CD14-positive monocyte (primary cell): ENCODE measurements around the gene GOT2. TPM values are rescaled to one million over a fixed set of nuclear protein-coding genes. Genes with fewer than 3 reads are reported as not detected.

Source experiments
- DNase-seq, 3 donors: peaks; one replicate each; pipeline ENCODE4 v3.0.0-alpha.2; 2011 to 2022
- H2AFZ ChIP-seq: 2 replicates; pipeline ENCODE4 v1.6.0; 2012; ENCODE audit warnings: mild to moderate bottlenecking, low read depth, low read length, inconsistent platforms; ENCODE audit not compliant: insufficient read depth, poor library complexity, severe bottlenecking
- H3K27ac ChIP-seq, 2 donors: 1 replicate in 1 of 2; 2 replicates in 1 of 2; pipeline ENCODE4 v1.5.1; 2012 to 2013; ENCODE audit warnings: low read length in 2 of 2, control low read depth in 1 of 2, inconsistent platforms in 1 of 2, low read depth in 1 of 2, mild to moderate bottlenecking in 1 of 2
- H3K27me3 ChIP-seq, 2 donors: one replicate each; pipeline versions ENCODE4 v1.6.0 to v1.6.1; 2011 to 2013; ENCODE audit warnings: low read length in 2 of 2; ENCODE audit not compliant: control insufficient read depth in 2 of 2, insufficient read depth in 2 of 2
- H3K36me3 ChIP-seq, 2 donors: replicated peaks in 1 of 2; 1 replicate in 1 of 2; 2 replicates in 1 of 2; pipeline versions ENCODE4 v1.5.1 to v1.6.1; 2012 to 2013; ENCODE audit warnings: low read length in 2 of 2, control low read depth in 1 of 2, inconsistent platforms in 1 of 2, mild to moderate bottlenecking in 1 of 2; ENCODE audit not compliant: insufficient read depth in 2 of 2, control insufficient read depth in 1 of 2
- H3K4me1 ChIP-seq, 2 donors: 1 replicate in 1 of 2; 2 replicates in 1 of 2; pipeline versions ENCODE4 v1.5.1 to v1.6.1; 2012 to 2013; ENCODE audit warnings: low read length in 2 of 2, control low read depth in 1 of 2, inconsistent platforms in 1 of 2, mild to moderate bottlenecking in 1 of 2, moderate library complexity in 1 of 2; ENCODE audit not compliant: insufficient read depth in 2 of 2, control insufficient read depth in 1 of 2
- H3K4me2 ChIP-seq: replicated peaks from 2 replicates; pipeline ENCODE3; 2012; ENCODE audit warnings: low read length, moderate library complexity, mild to moderate bottlenecking; ENCODE audit not compliant: poor library complexity, severe bottlenecking; ENCODE audit errors: extremely low read depth
- H3K4me3 ChIP-seq, 3 experiments: fragments of 200-600 bp in 1 of 3; sonication (generic) in 1 of 3; replicated peaks in 1 of 3; 1 replicate in 2 of 3; 2 replicates in 1 of 3; pipeline ENCODE4 v1.5.1; 2011 to 2013; ENCODE audit warnings: low read length in 3 of 3, mild to moderate bottlenecking in 3 of 3, control low read depth in 2 of 3, low read depth in 2 of 3, inconsistent platforms in 1 of 3, moderate library complexity in 1 of 3
- H3K79me2 ChIP-seq: 2 replicates; pipeline ENCODE4 v1.6.0; 2012; ENCODE audit warnings: mild to moderate bottlenecking, control low read depth, inconsistent platforms, low read length, moderate library complexity; ENCODE audit not compliant: insufficient read depth
- H3K9ac ChIP-seq: 2 replicates; pipeline ENCODE4 v1.6.0; 2017; ENCODE audit warnings: low read length, mild to moderate bottlenecking; ENCODE audit not compliant: insufficient read depth, poor library complexity, severe bottlenecking
- H3K9me3 ChIP-seq, 2 donors: replicated peaks in 1 of 2; 1 replicate in 1 of 2; 2 replicates in 1 of 2; pipeline versions ENCODE4 v1.5.1 to v1.6.1; 2012 to 2013; ENCODE audit warnings: low read length in 2 of 2, control low read depth in 1 of 2; ENCODE audit not compliant: control insufficient read depth in 1 of 2, insufficient read depth in 1 of 2
- H4K20me1 ChIP-seq: 2 replicates; pipeline ENCODE4 v1.6.0; 2012; ENCODE audit warnings: mild to moderate bottlenecking, low read length, control low read depth, moderate library complexity; ENCODE audit not compliant: insufficient read depth
- H3K27ac Mint-ChIP-seq, 7 donors: one replicate each; pipeline ENCODE4 v1.8.0; 2020; ENCODE audit warnings: mild to moderate bottlenecking in 7 of 7, mixed read lengths in 7 of 7, moderate library complexity in 6 of 7, inconsistent platforms in 2 of 7
- H3K27me3 Mint-ChIP-seq, 3 donors: one replicate each; pipeline ENCODE4 v1.8.0; 2021 to 2022; ENCODE audit warnings: low read depth in 3 of 3, mild to moderate bottlenecking in 3 of 3, mixed read lengths in 3 of 3, moderate library complexity in 3 of 3, inconsistent platforms in 1 of 3
- H3K36me3 Mint-ChIP-seq, 2 donors: one replicate each; pipeline ENCODE4 v1.8.0; 2020; ENCODE audit warnings: mixed read lengths in 2 of 2, inconsistent platforms in 1 of 2, mild to moderate bottlenecking in 1 of 2
- H3K4me1 Mint-ChIP-seq: one replicate; pipeline ENCODE4 v1.8.0; 2020; ENCODE audit warnings: mild to moderate bottlenecking, mixed read lengths
- H3K4me3 Mint-ChIP-seq, 2 donors: one replicate each; pipeline ENCODE4 v1.8.0; 2020; ENCODE audit warnings: mild to moderate bottlenecking in 2 of 2, mixed read lengths in 2 of 2, moderate library complexity in 1 of 2
- H3K9me3 Mint-ChIP-seq, 7 donors: one replicate each; pipeline ENCODE4 v1.8.0; 2020 to 2022; ENCODE audit warnings: mixed read lengths in 7 of 7, mild to moderate bottlenecking in 6 of 7, moderate library complexity in 6 of 7, inconsistent platforms in 2 of 7
- CTCF ChIP-seq: fragments of 200-600 bp; IDR thresholded peaks from one replicate; pipeline ENCODE4 v1.8.0; 2022; ENCODE audit warnings: antibody characterized with exemption, mild to moderate bottlenecking
- WGBS: methylation state at CpG from one replicate; pipeline ENCODE4 v1.1.5; 2013; ENCODE audit warnings: missing lambda C conversion rate; ENCODE audit not compliant: insufficient coverage; 5-methylcytosine and 5-hydroxymethylcytosine counted together
- intact Hi-C, 2 donors: fragments of 100-400 bp; cut with micrococcal nuclease; formaldehyde crosslinking; loops; one replicate each; pipeline versions ENCODE4 v1.15.0 to v1.15.1; 2023
- polyA plus RNA-seq, 3 donors: library from polyadenylated mRNA; depleted of rRNA in 1 of 3; unstranded in 2 of 3; stranded (reverse) in 1 of 3; fragments of 300-500 nt in 2 of 3; fragments of >200 nt in 1 of 3; fragmentation: Illumina TruSeq in 2 of 3; gene quantifications; 1 replicate in 2 of 3; 2 replicates in 1 of 3; pipeline ENCODE4 v1.2.3, GENCODE V29; 2012 to 2021

Gene GOT2
- polyA plus RNA-seq, 3 donors, result 14.9 to 35.8 (median 30.1) TPM

GRCh38 chr16:58685084-58685449, 49.0 kb downstream of the GOT2 start:
- peak overlapping the region; percentile 97 for H3K4me2 ChIP-seq

GRCh38 chr16:58684354-58685083, 49.6 kb downstream of the GOT2 start, which contains the start of gene SLC38A7:
Gene SLC38A7, minus strand, starts transcription at chr16:58684770. Its CDS starts 4,644 bp downstream, at chr16:58680126.
- Histone ChIP-seq H2AFZ (peak within 1 kb of the TSS; percentile 100), H3K4me2 (peak within 1 kb of the TSS; percentile 97), H3K4me3 (peak within 1 kb of the TSS; percentile 89 to 99 (median 98)), H3K27me3 (no peaks in the 10 kb centered on the region), H3K79me2 (no peaks in the 10 kb centered on the region), H3K9me3 (no peaks in the 10 kb centered on the region), H3K27ac (peak within 1 kb of the TSS; percentile 64 to 89), H3K36me3 (peaks cover 7% of the 10 kb centered on the region in 2 donors), H4K20me1 (no peaks in the 10 kb centered on the region), H3K4me1 (peaks cover 17 to 20% of the 10 kb centered on the region in 2 donors), H3K9ac (peak within 1 kb of the TSS; percentile 93)
- intact Hi-C loops, result no loop called here
- DNase-seq, result peak; percentile 66 to 77 (median 67)
- no peak for TF ChIP-seq CTCF
- Mint-ChIP-seq H3K27ac (peak within 1 kb of the TSS; percentile 80 to 97 (median 92)), H3K4me1 (peaks cover 22% of the 10 kb centered on the region), H3K27me3 (peaks cover 1 to 6% (median 2%) of the 10 kb centered on the region in 3 donors), H3K36me3 (peaks cover 13 to 18% of the 10 kb centered on the region in 2 donors), H3K9me3 (peaks cover 0 to 2% (median 0%) of the 10 kb centered on the region in 7 donors), H3K4me3 (peak within 1 kb of the TSS; percentile 96 to 98)
- WGBS, result 10% methylated on average over 39 of the region's 41 CpGs

More at GRCh38 chr16:58685084-58685449, 49.0 kb downstream of the GOT2 start:
- H4K20me1 ChIP-seq, result no peaks in the 10 kb centered on the region
- peaks cover 1 to 2% of the 10 kb centered on the region in 2 donors for H3K36me3 ChIP-seq
- Mint-ChIP-seq H3K27ac (peak overlapping the region in 2 of 7 donors; percentile 80 to 96), H3K4me3 (peak overlapping the region; percentile 96 to 98), H3K9me3 (peaks cover 0 to 2% (median 0%) of the 10 kb centered on the region in 7 donors), H3K27me3 (peaks cover 1 to 11% (median 6%) of the 10 kb centered on the region in 3 donors), H3K4me1 (peaks cover 22% of the 10 kb centered on the region), H3K36me3 (peaks cover 8 to 13% of the 10 kb centered on the region in 2 donors)
- H3K9ac ChIP-seq, result no peak overlapping the region
- H3K4me3 ChIP-seq, result peak overlapping the region in 1 of 3 experiments; percentile 98
- no peaks in the 10 kb centered on the region for H3K9me3 ChIP-seq
- no peaks in the 10 kb centered on the region for H3K27me3 ChIP-seq
- peak overlapping the region; percentile 100 for H2AFZ ChIP-seq
- 86% methylated on average over 1 of the region's 6 CpGs for WGBS
- intact Hi-C loops, result no loop called here
- no peak for DNase-seq
- no peak overlapping the region for H3K27ac ChIP-seq
- H3K4me1 ChIP-seq, result peaks cover 17 to 20% of the 10 kb centered on the region in 2 donors
- no peak for TF ChIP-seq CTCF
- H3K79me2 ChIP-seq, result no peaks in the 10 kb centered on the region
